ENCODE data around the gene DYNC1LI2.

DNA sequence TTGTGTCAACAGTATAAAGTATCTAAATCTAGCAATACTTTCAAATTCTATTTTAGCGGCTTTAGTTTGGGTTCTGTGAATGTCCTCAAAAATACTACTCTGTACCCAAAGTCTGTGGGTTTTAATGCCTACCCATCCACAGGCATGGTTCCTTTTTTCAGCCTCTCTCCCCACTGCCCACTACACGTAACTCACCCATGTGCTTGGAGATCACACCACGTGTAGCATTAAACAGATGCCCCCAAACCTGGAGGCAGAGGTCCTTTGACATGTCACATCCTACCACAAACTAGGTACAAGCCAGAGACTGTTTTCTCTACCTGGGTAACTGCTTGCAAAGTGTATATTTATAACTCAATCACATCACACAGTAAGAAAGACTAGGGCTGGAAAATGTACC is 5.4 kb downstream of the DYNC1LI2 start:
- TF ChIP-seq, protein P1, sequence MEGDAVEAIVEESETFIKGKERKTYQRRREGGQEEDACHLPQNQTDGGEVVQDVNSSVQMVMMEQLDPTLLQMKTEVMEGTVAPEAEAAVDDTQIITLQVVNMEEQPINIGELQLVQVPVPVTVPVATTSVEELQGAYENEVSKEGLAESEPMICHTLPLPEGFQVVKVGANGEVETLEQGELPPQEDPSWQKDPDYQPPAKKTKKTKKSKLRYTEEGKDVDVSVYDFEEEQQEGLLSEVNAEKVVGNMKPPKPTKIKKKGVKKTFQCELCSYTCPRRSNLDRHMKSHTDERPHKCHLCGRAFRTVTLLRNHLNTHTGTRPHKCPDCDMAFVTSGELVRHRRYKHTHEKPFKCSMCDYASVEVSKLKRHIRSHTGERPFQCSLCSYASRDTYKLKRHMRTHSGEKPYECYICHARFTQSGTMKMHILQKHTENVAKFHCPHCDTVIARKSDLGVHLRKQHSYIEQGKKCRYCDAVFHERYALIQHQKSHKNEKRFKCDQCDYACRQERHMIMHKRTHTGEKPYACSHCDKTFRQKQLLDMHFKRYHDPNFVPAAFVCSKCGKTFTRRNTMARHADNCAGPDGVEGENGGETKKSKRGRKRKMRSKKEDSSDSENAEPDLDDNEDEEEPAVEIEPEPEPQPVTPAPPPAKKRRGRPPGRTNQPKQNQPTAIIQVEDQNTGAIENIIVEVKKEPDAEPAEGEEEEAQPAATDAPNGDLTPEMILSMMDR (IDR thresholded peaks at IDR 0.05; ENCODE audit: low read length), result no peak
- TF ChIP-seq EZH2 (optimal IDR thresholded peaks at IDR 0.05; ENCODE audit: low read depth, low read length), result no peak

All from MM.1S (cell line).